B cell (primary cell): Measurements from ENCODE around the gene FLCN. TPM values are rescaled to one million over a fixed set of nuclear protein-coding genes. Genes with fewer than 3 reads are reported as not detected.

Source experiments
- ATAC-seq: fragments of 200-7000 bp; cut with Tn5 transposase; one replicate; pipeline ENCODE4 v1.10.0; 2021; ENCODE audit warnings: low read depth, mild to moderate bottlenecking, moderate number of reproducible peaks, moderate library complexity
- CTCF ChIA-PET: fragments of 350-600 bp; sonication (Branson Sonifier 250); formaldehyde crosslinking; loops from one replicate; lab custom pipeline; 2021; ENCODE audit warnings: antibody characterized with exemption, inconsistent platforms; lab: Charles Lee
- POLR2A ChIA-PET: fragments of 350-600 bp; sonication (Branson Sonifier 250); formaldehyde crosslinking; loops from one replicate; lab custom pipeline; 2021; ENCODE audit warnings: antibody characterized with exemption; lab: Charles Lee
- DNase-seq: peaks from one replicate; pipeline ENCODE4 v3.0.0; 2013
- H2AFZ ChIP-seq: 2 replicates; pipeline ENCODE4 v1.6.1; 2012; ENCODE audit warnings: mild to moderate bottlenecking, low read depth, low read length; ENCODE audit not compliant: insufficient read depth, poor library complexity, severe bottlenecking
- H3K27ac ChIP-seq, 2 donors: 1 replicate in 1 of 2; 2 replicates in 1 of 2; pipeline ENCODE4 v1.5.1; 2012 to 2013; ENCODE audit warnings: low read length in 2 of 2, mild to moderate bottlenecking in 2 of 2, moderate library complexity in 1 of 2
- H3K27me3 ChIP-seq, 4 experiments: fragments of 200-600 bp in 1 of 4; sonication (generic) in 1 of 4; replicated peaks in 1 of 4; 1 replicate in 2 of 4; 2 replicates in 2 of 4; pipeline versions ENCODE4 v1.6.1 to v1.7.0; 2013 to 2016; ENCODE audit warnings: low read length in 3 of 4, mild to moderate bottlenecking in 2 of 4, mixed read lengths in 1 of 4, moderate library complexity in 1 of 4; ENCODE audit not compliant: insufficient read depth in 4 of 4, control insufficient read depth in 3 of 4; ENCODE audit errors: control extremely low read depth in 1 of 4
- H3K36me3 ChIP-seq, 2 experiments: replicated peaks in 1 of 2; 1 replicate in 1 of 2; 2 replicates in 1 of 2; pipeline versions ENCODE4 v1.6.1 to v1.7.1; 2013; ENCODE audit warnings: low read length in 1 of 2; ENCODE audit not compliant: insufficient read depth in 2 of 2, control insufficient read depth in 1 of 2; ENCODE audit errors: control extremely low read depth in 1 of 2, extremely low read depth in 1 of 2
- H3K4me1 ChIP-seq, 2 donors: fragments of 200-600 bp in 1 of 2; sonication (generic) in 1 of 2; 1 replicate in 1 of 2; 2 replicates in 1 of 2; pipeline versions ENCODE4 v1.5.1 to v1.6.1; 2013 to 2017; ENCODE audit warnings: low read length in 2 of 2; ENCODE audit not compliant: control insufficient read depth in 2 of 2, insufficient read depth in 2 of 2
- H3K4me2 ChIP-seq: replicated peaks from 2 replicates; pipeline ENCODE3; 2012; ENCODE audit warnings: mild to moderate bottlenecking, low read depth, low read length; ENCODE audit not compliant: poor library complexity, severe bottlenecking
- H3K4me3 ChIP-seq, 5 experiments: fragments of 200-600 bp in 1 of 5; sonication (generic) in 1 of 5; 1 replicate in 3 of 5; 2 replicates in 2 of 5; pipeline versions ENCODE4 v1.5.1 to v1.7.0; 2011 to 2016; ENCODE audit warnings: low read length in 4 of 5, mild to moderate bottlenecking in 4 of 5, low read depth in 2 of 5, control low read depth in 1 of 5, moderate library complexity in 1 of 5; ENCODE audit not compliant: insufficient read depth in 1 of 5; ENCODE audit errors: control extremely low read depth in 1 of 5, extremely low read depth in 1 of 5
- H3K79me2 ChIP-seq: fragments of 200-600 bp; sonication (generic); one replicate; pipeline ENCODE4 v1.6.0; 2016; ENCODE audit warnings: low read length; ENCODE audit not compliant: control insufficient read depth, insufficient read depth
- H3K9ac ChIP-seq: fragments of 200-600 bp; sonication (generic); 2 replicates; pipeline ENCODE4 v1.6.1; 2017; ENCODE audit warnings: mild to moderate bottlenecking, low read length, moderate library complexity
- H3K9me3 ChIP-seq, 3 donors: one replicate each; pipeline versions ENCODE4 v1.6.1 to v1.7.1; 2013; ENCODE audit warnings: low read length in 2 of 3; ENCODE audit not compliant: control insufficient read depth in 2 of 3, insufficient read depth in 1 of 3; ENCODE audit errors: control extremely low read depth in 1 of 3
- H4K20me1 ChIP-seq: 2 replicates; pipeline ENCODE4 v1.6.0; 2012; ENCODE audit warnings: mild to moderate bottlenecking, low read length; ENCODE audit not compliant: insufficient read depth, control insufficient read depth, poor library complexity, severe bottlenecking
- H3K27ac Mint-ChIP-seq: one replicate; pipeline ENCODE4 v1.8.0; 2021; ENCODE audit warnings: mixed read lengths
- H3K27me3 Mint-ChIP-seq: one replicate; pipeline ENCODE4 v1.8.0; 2021; ENCODE audit warnings: mixed read lengths
- H3K4me1 Mint-ChIP-seq: one replicate; pipeline ENCODE4 v1.8.0; 2021; ENCODE audit warnings: mixed read lengths
- H3K4me3 Mint-ChIP-seq: one replicate; pipeline ENCODE4 v1.8.0; 2021; ENCODE audit warnings: mixed read lengths
- H3K9me3 Mint-ChIP-seq: one replicate; pipeline ENCODE4 v1.8.0; 2022; ENCODE audit warnings: mixed read lengths; ENCODE audit not compliant: insufficient read depth
- CTCF ChIP-seq: fragments of 200-600 bp; IDR thresholded peaks from one replicate; pipeline ENCODE4 v1.8.0; 2022; ENCODE audit warnings: antibody characterized with exemption, mild to moderate bottlenecking
- EZH2 ChIP-seq: IDR thresholded peaks from 2 replicates; pipeline ENCODE4 v1.6.1; 2012; ENCODE audit warnings: borderline replicate concordance, low read depth, mild to moderate bottlenecking, moderate library complexity, low read length; ENCODE audit not compliant: insufficient read depth, poor library complexity, severe bottlenecking
- WGBS: methylation state at CpG from one replicate; pipeline ENCODE4 v1.1.5; 2013; ENCODE audit warnings: missing lambda C conversion rate; ENCODE audit not compliant: insufficient coverage; 5-methylcytosine and 5-hydroxymethylcytosine counted together
- intact Hi-C: fragments of 100-400 bp; cut with micrococcal nuclease; formaldehyde crosslinking; loops from one replicate; pipeline ENCODE4 v1.10.0; 2022
- polyA plus RNA-seq: library from polyadenylated mRNA; depleted of rRNA; stranded (reverse); fragments of >200 nt; gene quantifications from 2 replicates; pipeline ENCODE4 v1.2.3, GENCODE V29; 2012
- total RNA-seq, 2 donors: library from RNA; stranded (reverse); fragments of 120-200 nt in 1 of 2; gene quantifications; 1 replicate in 1 of 2; 2 replicates in 1 of 2; pipeline versions ENCODE4 v1.2.3 to v1.2.4, GENCODE V29; 2013 to 2022

FLCN gene
- total and polyA plus RNA-seq, 2 donors (not counting 1 experiment from before 2014, with no cell fraction given) = 36.6 to 128 TPM

- H3K9me3 Mint-ChIP-seq = no peaks in the 10 kb centered on the region
Observed at GRCh38 chr17:17214646-17215436, 22.1 kb downstream of the FLCN start.

More at GRCh38 chr17:17214646-17215436, 22.1 kb downstream of the FLCN start:
- H3K27ac Mint-ChIP-seq = no peak overlapping the region
- DNase-seq (no peak), ATAC-seq (no peak)
- no peak overlapping the region for H3K4me3 ChIP-seq
- ChIA-PET CTCF (interaction anchor here (1.1 kb wide), 1 partner anchor 20 kb away, joined by 3 read pairs; no protein-coding TSS in a partner anchor), POLR2A (no interaction called here)
- H3K27me3 ChIP-seq = no peaks in the 10 kb centered on the region
- no peaks in the 10 kb centered on the region for H3K4me1 Mint-ChIP-seq
- WGBS = 98% methylated on average over 23 of the region's 27 CpGs
- no peak overlapping the region for H2AFZ ChIP-seq
- no peak overlapping the region for H3K27ac ChIP-seq
- H3K79me2 ChIP-seq = no peaks in the 10 kb centered on the region
- H3K36me3 ChIP-seq = peaks cover 4 to 57% of the 10 kb centered on the region in 2 experiments
- TF ChIP-seq CTCF (no peak), EZH2 (no peak)
- no peak overlapping the region for H3K4me3 Mint-ChIP-seq
- intact Hi-C loops = no loop called here
- no peaks in the 10 kb centered on the region for H3K4me1 ChIP-seq
- no peak overlapping the region for H3K4me2 ChIP-seq
- no peaks in the 10 kb centered on the region for H3K9me3 ChIP-seq
- no peaks in the 10 kb centered on the region for H3K27me3 Mint-ChIP-seq
- H4K20me1 ChIP-seq = no peaks in the 10 kb centered on the region
- H3K9ac ChIP-seq = no peak overlapping the region
